Body of pancreas (tissue), 4 donors: ENCODE data around the gene DEPDC4. TPM values are rescaled to one million over a fixed set of nuclear protein-coding genes. Genes with fewer than 3 reads are reported as not detected.

ENCODE experiments used
- ATAC-seq: fragments of 150-250 bp; one replicate; pipeline ENCODE4 v1.9.1; 2016
- DNase-seq, 4 donors: peaks; one replicate each; pipeline ENCODE4 v3.0.0-alpha.2; 2019
- H3K27ac ChIP-seq, 4 donors: fragments of 200-600 bp; sonication (generic); 1 replicate in 3 of 4; 2 replicates in 1 of 4; pipeline versions ENCODE4 v1.5.1 to v1.6.1; 2016 to 2019; ENCODE audit warnings: mild to moderate bottlenecking in 1 of 4, mixed read lengths in 1 of 4, moderate library complexity in 1 of 4
- H3K27me3 ChIP-seq, 2 donors: fragments of 200-600 bp; sonication (generic); one replicate each; pipeline ENCODE4 v1.6.0; 2016; ENCODE audit warnings: mild to moderate bottlenecking in 1 of 2
- H3K36me3 ChIP-seq, 2 donors: fragments of 200-600 bp; sonication (generic); replicated peaks in 1 of 2; 2 replicates each; pipeline ENCODE4 v1.5.1; 2016; ENCODE audit warnings: low read depth in 2 of 2; ENCODE audit not compliant: insufficient read depth in 1 of 2
- H3K4me1 ChIP-seq: fragments of 200-600 bp; sonication (generic); one replicate; pipeline ENCODE4 v1.6.0; 2016
- H3K4me3 ChIP-seq, 2 donors: fragments of 200-600 bp; sonication (generic); 1 replicate in 1 of 2; 2 replicates in 1 of 2; pipeline ENCODE4 v1.5.1; 2016 to 2019
- H3K9me3 ChIP-seq, 3 donors: fragments of 200-600 bp; sonication (generic); 1 replicate in 2 of 3; 2 replicates in 1 of 3; pipeline ENCODE4 v1.5.1; 2016
- CTCF ChIP-seq, 7 experiments: fragments of 450-650 bp in 4 of 7; fragments of 200-600 bp in 3 of 7; sonication (generic) in 3 of 7; IDR thresholded peaks; one replicate each; pipeline ENCODE4 v1.5.1; 2016 to 2019; ENCODE audit warnings: antibody characterized with exemption in 7 of 7
- POLR2A ChIP-seq, 3 donors: fragments of 450-650 bp; IDR thresholded peaks; one replicate each; pipeline ENCODE4 v1.6.1; 2016; ENCODE audit warnings: antibody characterized with exemption in 3 of 3, mild to moderate bottlenecking in 2 of 3
- WGBS, 2 donors: methylation state at CpG; one replicate each; pipeline ENCODE4 v1.1.5; 2017; 5-methylcytosine and 5-hydroxymethylcytosine counted together
- intact Hi-C: fragments of 100-400 bp; cut with DNase I; formaldehyde crosslinking; loops from one replicate; pipeline ENCODE4 v1.15.1; 2023
- small RNA-seq: library from RNA; depleted of rRNA; stranded (forward); fragments of <200 nt; gene quantifications from one replicate; pipeline ENCODE3, GENCODE V24; 2016
- total RNA-seq, 2 donors: library from RNA; depleted of rRNA; stranded (reverse); fragments of >200 nt; gene quantifications; one replicate each; pipeline ENCODE4 v1.1.0, GENCODE V29; 2016

DEPDC4 gene
- total RNA-seq, 2 donors from 2014 or later: 2.1 TPM; not detected in 1

DNA sequence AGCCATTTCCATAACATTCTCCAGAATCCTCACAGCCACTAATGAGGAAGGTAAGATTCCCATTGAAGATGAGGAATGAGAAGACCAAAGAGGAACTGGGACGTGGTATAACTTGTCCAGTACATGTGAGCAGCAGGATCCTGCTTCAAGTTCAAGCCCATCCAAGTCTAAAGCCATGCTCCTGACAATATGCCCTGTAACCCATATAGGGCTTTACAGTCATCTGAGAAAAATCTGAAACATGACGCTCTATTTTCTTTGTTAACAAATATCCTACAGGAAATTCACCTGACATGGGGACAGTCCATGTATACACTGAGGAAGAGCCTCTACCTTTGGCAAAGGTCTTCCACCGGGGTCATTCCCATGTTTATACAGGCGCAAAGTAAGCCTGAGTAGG is 69.4 kb downstream of the DEPDC4 start:
- no peaks in the 10 kb centered on the region for H3K9me3 ChIP-seq
- peaks cover 18% of the 10 kb centered on the region for H3K4me1 ChIP-seq
- ATAC-seq (no peak), DNase-seq (no peak)
- WGBS, 2 donors: 88 to 91% methylated on average over 4 of the region's 4 CpGs
- no peaks in the 10 kb centered on the region for H3K36me3 ChIP-seq
- intact Hi-C loops: no loop called here
- TF ChIP-seq CTCF (IDR thresholded peaks at IDR 0.05) (no peak), POLR2A (IDR thresholded peaks at IDR 0.05) (no peak)
- H3K27ac ChIP-seq: no peak overlapping the region
- no peaks in the 10 kb centered on the region for H3K27me3 ChIP-seq
- no peak overlapping the region for H3K4me3 ChIP-seq

- 94 to 100% methylated on average over 1 of the region's 1 CpG for WGBS, 2 donors
- Histone ChIP-seq H3K27me3 (no peaks in the 10 kb centered on the region), H3K36me3 (no peaks in the 10 kb centered on the region), H3K27ac (no peak overlapping the region), H3K9me3 (no peaks in the 10 kb centered on the region), H3K4me1 (no peaks in the 10 kb centered on the region), H3K4me3 (no peak overlapping the region)
- DNase-seq (no peak), ATAC-seq (no peak)
- intact Hi-C loops: no loop called here
- TF ChIP-seq CTCF (IDR thresholded peaks at IDR 0.05): no peak
- no peak for TF ChIP-seq POLR2A (IDR thresholded peaks at IDR 0.05)
Observed at GRCh38 chr12:100193085-100193484, 73.8 kb downstream of the DEPDC4 start.

Small RNA genes within 50 kb of the gene (small RNA-seq; reads per million reads assigned to genes)
- gene RF00019: not detected

Other genes with a start within 250 kb of the DEPDC4 start
- 1 to 10 TPM; 4.0 to 8.6 TPM for gene BLTP3B, start 124.2 kb downstream of the DEPDC4 start, total RNA-seq
- 1 to 10 TPM in 1 of 2 donors, not detected in 1; 5.2 TPM for gene ACTR6, start 66.3 kb downstream of the DEPDC4 start, total RNA-seq
- gene SCYL2, start 98 bp upstream of the DEPDC4 start, total RNA-seq: 10 to 100 TPM; 13.8 to 23.1 TPM
- gene SLC17A8, start 90.0 kb upstream of the DEPDC4 start, total RNA-seq: not detected
- gene NR1H4, start 206.8 kb upstream of the DEPDC4 start, total RNA-seq: 1 to 10 TPM; 1.3 to 2.9 TPM